Measurements from ENCODE around the gene EXOG. TPM values are rescaled to one million over a fixed set of nuclear protein-coding genes. Genes with fewer than 3 reads are reported as not detected.

EXOG gene
- total RNA-seq, 1 experiment from 2014 or later = 13.7 TPM

- no peaks in the 10 kb centered on the region for H3K9me3 Mint-ChIP-seq
- H3K36me3 Mint-ChIP-seq = no peaks in the 10 kb centered on the region
- CTCF ChIA-PET = interaction anchor here (1.0 kb wide), 1 partner anchor 37 kb away, joined by 3 read pairs; no protein-coding TSS in a partner anchor
- ATAC-seq = no peak
- POLR2A ChIA-PET = no interaction called here
- no peaks in the 10 kb centered on the region; the same call in 1 of the 2 replicates for H3K27me3 Mint-ChIP-seq (ENCODE audit: low read depth)
- no peak overlapping the region for H3K4me3 Mint-ChIP-seq
- no peak for DNase-seq (ENCODE audit: low spot score)
- H3K4me1 Mint-ChIP-seq = no peaks in the 10 kb centered on the region
- TF ChIP-seq CREB1 (CRISPR knock-in tag; IDR thresholded peaks at IDR 0.05) (no peak), CBFB (CRISPR knock-in tag; IDR thresholded peaks at IDR 0.05; ENCODE audit: low read depth) (no peak), JAZF1 (CRISPR knock-in tag; IDR thresholded peaks at IDR 0.05) (no peak), ATF1 (CRISPR knock-in tag; IDR thresholded peaks at IDR 0.05) (no peak), ZNF671 (CRISPR knock-in tag; IDR thresholded peaks at IDR 0.05) (no peak), E2F4 (CRISPR knock-in tag; IDR thresholded peaks at IDR 0.05; ENCODE audit: borderline replicate concordance, low read depth) (no peak), ZBTB21 (CRISPR knock-in tag; IDR thresholded peaks at IDR 0.05; ENCODE audit: borderline replicate concordance) (no peak), ZNF138 (CRISPR knock-in tag; conservative IDR thresholded peaks at IDR 0.05) (no peak), CTCF (IDR thresholded peaks at IDR 0.05) (no peak), IRF1 (CRISPR knock-in tag; IDR thresholded peaks at IDR 0.05) (no peak), MAX (CRISPR knock-in tag; IDR thresholded peaks at IDR 0.05) (no peak), ZNF416 (CRISPR knock-in tag; IDR thresholded peaks at IDR 0.05) (no peak)
- peak overlapping the region; percentile 29; the same call in 1 of the 2 replicates for H3K27ac Mint-ChIP-seq
These were observed 69.4 kb downstream of the EXOG start for GRCh38 chr3:38565339-38566214.

GRCh38 chr3:38566215-38566528 lies 70.0 kb downstream of the EXOG start:
- Mint-ChIP-seq H3K27me3 (ENCODE audit: low read depth) (no peaks in the 10 kb centered on the region; the same call in 1 of the 2 replicates), H3K4me1 (no peaks in the 10 kb centered on the region), H3K36me3 (no peaks in the 10 kb centered on the region), H3K9me3 (no peaks in the 10 kb centered on the region), H3K27ac (0 out of 2 replicates have a peak overlapping the region, but pooled peaks have one; percentile 29), H3K4me3 (no peak overlapping the region)
- ChIA-PET POLR2A (no interaction called here), CTCF (interaction anchor here (1.2 kb wide), 1 partner anchor 7 kb away, joined by 3 read pairs; no protein-coding TSS in a partner anchor)
- no peak for ATAC-seq
- DNase-seq (ENCODE audit: low spot score) = no peak
- TF ChIP-seq PREB (CRISPR knock-in tag; IDR thresholded peaks at IDR 0.05; ENCODE audit: borderline replicate concordance) (no peak), MLX (CRISPR knock-in tag; IDR thresholded peaks at IDR 0.05) (no peak), CREB1 (CRISPR knock-in tag; IDR thresholded peaks at IDR 0.05) (no peak), MYBL2 (CRISPR knock-in tag; IDR thresholded peaks at IDR 0.05) (no peak), JUN (CRISPR knock-in tag; IDR thresholded peaks at IDR 0.05) (no peak), ZNF425 (CRISPR knock-in tag; conservative IDR thresholded peaks at IDR 0.05) (no peak), USF1 (CRISPR knock-in tag; IDR thresholded peaks at IDR 0.05) (no peak), MAX (CRISPR knock-in tag; IDR thresholded peaks at IDR 0.05) (no peak), SOX15 (CRISPR knock-in tag; IDR thresholded peaks at IDR 0.05) (no peak), ZNF219 (CRISPR knock-in tag; IDR thresholded peaks at IDR 0.05; ENCODE audit: borderline replicate concordance) (no peak), ELF4 (CRISPR knock-in tag; IDR thresholded peaks at IDR 0.05; ENCODE audit: low read depth) (no peak), ZNF416 (CRISPR knock-in tag; IDR thresholded peaks at IDR 0.05) (no peak), ATF2 (CRISPR knock-in tag; IDR thresholded peaks at IDR 0.05; ENCODE audit: borderline replicate concordance, low read depth) (no peak)

Measured in WTC11 (cell line).